Stimulated activated naive CD4-positive, alpha-beta T cell treated with Interleukin-2 at 50 U/mL for 16 hours (primary cell): Measurements from ENCODE around the gene GRAMD4.

Source experiments
- DNase-seq: peaks from one replicate; lab custom pipeline; 2025; lab: John Stamatoyannopoulos, UW

GRAMD4 gene

DNA sequence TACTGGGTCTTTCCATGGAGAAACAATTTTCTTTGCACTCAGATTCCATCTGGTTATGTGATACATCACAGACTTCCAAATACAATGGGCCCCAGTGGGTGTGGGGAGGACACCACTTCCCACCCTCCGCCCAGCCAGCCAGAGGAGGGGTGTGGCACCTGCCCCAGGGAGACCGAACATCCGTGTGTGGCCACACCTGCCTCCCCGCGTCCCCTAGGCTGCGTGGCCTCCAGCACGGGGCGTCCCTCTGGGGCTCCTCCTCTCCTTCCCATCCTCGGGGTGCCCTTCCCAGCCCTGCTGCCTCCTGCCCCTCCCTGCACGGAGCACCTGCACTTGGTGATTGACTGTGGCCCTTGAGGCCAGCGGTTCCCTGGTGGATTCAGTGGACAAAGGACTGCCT lies 68.8 kb downstream of the GRAMD4 start:
- no peak for DNase-seq

DNA sequence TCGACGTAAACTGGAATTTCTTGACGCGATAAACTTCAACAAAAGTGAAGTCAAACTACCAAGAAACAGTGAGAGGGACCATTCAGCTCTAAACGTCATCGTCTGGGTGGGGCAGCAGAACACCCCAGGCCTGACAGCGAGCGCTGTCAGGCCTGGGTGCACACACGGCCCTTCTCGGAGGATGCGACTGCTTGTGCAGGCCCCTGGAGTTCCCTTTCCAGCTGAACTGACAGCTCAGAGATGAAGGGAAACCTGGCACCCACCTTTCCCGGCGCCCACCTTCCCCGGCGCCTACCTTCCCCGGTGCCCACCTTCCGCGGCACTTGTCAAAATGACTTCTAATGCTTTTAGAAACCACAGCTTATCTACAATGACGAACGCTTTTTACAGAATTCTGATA lies 70.0 kb downstream of the GRAMD4 start:
- no peak for DNase-seq

DNA sequence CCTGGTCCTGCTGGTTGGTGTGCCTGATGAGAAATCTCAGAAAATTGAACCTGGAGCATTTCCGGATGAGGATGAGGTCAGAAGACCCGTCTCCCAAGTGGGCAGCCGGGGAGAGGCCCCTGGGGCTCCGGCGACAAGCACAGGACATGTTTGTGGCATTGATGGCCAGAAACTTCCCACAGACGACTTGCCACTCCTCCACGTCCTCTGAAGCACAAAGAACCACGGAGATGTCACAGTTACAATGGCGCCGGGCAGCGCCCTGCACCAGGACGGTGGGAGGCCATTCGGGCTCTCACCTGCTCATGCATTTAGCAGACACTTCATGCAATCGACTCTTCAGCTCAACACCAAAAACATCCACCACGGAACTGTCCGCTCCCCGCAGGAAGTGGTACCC lies 71.4 kb downstream of the GRAMD4 start:
- no peak for DNase-seq

DNA sequence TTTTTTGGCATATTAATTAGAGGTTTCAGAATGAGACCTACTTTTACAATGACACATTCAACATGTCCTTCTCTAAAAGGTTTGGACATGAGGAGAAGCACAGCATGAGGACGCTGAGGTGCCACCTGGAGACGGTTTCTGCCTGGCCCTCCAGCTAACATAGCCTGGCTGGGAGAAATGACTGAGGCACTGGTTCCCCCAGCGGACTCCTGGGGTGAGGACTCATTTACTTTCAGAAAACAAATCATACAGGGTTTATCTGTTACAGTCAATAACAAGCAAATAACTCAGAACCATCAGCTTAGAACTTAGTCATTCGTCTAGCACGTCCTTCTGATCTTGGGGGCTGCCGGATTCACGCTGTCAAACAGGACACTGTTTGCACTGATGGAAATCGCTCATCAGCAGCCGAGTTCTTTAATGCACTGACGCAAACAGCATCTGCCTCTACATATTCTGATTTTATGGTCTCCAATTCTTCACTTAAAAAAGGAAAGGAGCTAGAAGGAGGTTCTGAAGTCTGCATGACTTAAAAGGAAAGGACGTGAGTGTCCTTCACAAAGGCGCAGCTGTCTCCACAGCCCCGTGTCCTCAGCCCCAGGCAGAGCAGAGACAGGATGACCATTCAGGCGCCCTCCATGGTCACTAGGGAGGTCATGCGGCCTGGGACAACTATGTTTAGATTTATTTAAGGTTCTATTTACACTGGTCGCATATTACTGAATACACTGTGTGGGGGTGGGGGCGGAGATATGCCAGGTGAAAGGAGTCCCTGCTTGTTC lies 73.6 kb downstream of the GRAMD4 start:
- no peak for DNase-seq

DNA sequence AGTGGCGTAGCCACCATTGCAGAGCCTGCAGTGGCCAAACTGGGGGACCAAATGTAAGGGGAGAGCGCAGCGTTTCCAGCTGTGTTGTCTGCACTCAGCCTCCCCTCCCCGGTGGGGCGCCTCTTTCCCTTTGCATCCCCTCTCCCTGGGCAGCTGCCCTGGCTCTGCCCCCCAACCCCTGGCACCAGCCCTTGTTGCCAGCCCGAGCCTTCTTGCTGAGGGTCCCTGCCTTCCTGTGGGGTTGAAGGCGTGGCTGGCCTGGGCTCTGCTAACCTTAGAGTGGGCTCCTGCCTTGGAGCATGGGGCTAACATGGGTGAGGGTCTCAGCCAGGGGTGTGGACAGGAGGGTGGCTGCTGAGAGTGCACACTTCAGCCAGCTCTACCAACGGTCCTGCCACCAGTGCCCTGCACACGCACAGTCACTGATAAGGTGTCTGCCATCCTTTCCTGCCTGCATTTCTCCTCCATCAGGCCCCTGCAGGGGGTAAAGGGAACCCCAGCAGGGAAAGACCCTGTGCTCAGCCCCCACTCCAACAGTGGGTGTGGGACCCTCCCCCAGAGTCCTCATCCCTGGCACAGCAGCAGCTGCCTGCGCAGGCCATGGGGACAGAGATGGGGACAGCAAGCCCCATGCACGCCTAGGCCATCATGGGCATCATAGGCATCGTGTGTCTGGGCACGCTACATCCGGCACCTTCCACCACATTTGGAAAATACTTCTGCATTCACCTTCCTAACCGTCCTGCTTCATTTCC lies 74.4 kb downstream of the GRAMD4 start:
- DNase-seq: no peak

DNA sequence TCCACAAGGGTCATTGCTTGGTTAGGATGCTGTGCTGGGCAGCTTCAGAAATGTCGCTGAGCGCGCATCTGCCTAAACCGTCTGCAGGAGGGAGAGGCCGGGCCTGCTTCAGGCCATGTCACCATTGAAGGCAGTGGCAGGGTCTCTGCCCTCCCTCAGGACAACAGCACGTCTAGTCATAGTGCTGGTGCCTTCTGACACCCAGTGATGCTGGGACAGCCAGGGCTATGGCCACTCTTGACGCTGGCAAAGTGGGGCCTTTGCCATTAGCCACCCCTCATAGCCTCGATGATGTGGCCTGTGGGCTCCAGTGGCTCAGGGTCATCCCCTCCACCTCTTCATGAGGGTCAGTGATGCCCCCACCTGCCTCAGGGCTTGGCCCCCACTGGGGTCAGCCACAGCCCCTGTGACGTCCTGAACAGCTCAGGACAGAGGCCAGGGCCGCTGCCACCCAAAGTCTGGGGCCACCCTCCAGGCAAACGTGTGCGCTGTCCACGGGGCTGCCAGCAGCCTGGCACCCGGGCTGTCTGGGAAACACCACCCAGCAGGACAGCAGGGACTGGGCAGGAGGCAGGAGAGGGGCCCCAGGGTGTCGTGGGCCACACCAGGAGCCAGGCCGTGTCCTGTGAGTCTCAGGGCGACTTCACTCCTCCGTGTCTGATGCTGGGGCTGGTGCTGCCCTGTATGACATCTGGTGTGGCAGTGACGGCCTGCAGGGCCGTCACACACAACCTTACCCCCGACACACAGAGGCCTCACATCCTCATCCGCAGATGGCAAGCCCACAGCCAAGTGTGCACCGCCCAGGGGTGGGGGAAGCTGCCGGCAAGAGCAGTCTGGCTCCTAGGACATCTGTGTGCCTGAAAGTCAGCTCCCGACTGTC lies 75.4 kb downstream of the GRAMD4 start:
- no peak for DNase-seq

DNA sequence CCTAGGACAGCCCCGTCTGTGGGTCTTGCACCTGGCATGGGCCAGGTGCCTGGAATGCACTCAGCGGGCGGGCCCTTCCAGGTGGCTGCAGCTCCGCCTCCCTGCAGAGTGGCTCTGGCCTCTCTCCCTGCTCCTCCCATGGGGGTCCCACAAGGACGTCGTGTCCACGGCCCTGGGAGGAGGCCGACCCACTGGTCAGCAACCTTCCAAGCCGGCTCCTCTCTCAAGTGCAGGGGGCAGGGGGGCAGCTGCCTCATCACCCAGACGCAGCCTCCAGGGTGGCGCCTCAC lies 76.0 kb downstream of the GRAMD4 start:
- no peak for DNase-seq

DNA sequence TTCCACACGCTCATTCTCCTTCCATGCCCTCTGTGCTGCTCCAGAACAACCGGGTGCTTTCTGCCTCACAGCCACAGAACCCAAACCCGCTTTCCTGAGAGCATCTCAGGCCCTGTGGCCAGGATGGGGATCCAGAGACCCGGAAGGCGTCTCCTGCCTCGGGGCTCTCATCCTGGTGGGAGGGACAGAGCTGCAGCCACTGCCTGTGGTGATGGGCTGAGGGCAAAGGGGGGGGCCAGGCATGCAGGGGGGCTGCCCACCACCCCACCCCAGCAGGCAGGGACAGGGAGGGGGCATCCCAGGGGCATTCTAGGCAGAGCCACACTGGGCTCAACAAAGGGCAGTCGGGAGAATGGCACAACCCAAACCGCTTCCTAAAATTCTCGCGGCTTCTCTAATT lies 76.4 kb downstream of the GRAMD4 start:
- DNase-seq: no peak

DNA sequence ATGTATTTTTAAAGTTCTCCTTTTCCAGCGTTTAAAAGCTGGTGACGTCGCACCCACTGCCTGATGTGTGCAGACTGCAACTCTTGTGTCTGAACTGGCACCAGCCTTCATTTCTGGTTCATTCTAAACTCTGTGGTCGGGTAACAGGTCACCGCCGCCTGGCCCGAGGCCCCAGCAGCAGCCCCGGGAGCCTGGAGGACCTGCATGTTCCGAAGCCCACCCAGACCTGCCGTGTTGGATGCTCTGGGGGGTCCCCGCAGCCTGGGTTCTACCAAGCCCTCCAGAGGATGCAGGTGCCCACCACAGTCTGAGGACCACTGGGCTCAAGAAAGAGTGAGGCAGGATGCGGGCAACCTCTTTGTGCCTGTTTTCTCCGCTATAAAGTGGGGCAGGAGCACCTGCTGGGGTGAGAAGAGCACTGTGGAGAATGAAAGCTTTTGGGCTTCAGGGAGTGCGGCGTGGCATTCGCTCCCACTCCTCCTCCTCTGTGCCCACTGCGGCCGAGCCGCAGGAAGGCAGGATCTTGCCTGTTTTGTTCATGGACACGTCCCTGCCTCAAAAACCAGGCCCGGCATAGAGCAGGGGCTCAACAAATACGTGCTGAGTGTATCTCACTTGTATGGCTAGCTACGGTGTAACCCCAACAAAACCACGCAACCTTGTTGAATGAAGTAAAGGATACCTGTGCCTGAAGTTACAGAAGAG lies 77.8 kb downstream of the GRAMD4 start:
- DNase-seq: no peak

DNA sequence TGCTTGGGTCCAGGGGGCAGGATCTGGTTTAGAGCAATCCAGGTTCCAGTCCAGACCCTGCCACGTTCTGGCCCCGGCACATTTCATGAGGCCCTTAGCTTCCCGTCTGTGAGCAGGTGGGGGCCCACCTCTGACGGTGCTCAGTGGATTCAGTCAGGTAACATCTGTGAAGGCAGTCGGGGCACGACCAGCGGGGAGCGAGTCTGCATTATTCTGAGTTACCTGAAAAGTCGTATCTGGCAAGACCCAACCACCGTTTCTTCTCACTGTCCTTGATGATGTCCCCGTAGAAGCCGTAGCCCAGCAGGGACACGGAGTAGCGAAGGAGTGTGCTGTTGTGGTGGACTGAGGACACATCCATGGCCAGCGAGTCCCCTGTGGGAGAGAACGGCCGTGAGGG lies 78.9 kb downstream of the GRAMD4 start:
- no peak for DNase-seq

DNA sequence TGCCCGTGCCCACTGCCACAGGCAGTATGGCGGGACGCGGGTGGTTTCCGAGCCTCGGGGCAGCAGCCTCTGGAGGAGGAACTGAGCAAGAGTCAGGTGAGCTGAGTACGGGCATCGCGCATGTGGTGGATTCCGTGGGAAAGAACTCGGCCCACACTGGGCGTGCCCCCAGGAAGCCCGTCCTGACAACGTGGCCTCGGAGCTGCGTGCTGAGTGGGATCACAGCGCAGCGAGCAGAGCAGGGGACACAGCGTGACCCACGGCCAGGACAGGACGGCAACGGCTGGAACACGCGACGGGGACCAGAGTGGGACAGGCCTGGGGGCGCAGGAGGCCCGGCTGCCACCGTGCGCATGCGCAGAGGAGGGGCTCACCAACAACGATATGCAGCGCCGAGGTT lies 81.1 kb downstream of the GRAMD4 start:
- no peak for DNase-seq

DNA sequence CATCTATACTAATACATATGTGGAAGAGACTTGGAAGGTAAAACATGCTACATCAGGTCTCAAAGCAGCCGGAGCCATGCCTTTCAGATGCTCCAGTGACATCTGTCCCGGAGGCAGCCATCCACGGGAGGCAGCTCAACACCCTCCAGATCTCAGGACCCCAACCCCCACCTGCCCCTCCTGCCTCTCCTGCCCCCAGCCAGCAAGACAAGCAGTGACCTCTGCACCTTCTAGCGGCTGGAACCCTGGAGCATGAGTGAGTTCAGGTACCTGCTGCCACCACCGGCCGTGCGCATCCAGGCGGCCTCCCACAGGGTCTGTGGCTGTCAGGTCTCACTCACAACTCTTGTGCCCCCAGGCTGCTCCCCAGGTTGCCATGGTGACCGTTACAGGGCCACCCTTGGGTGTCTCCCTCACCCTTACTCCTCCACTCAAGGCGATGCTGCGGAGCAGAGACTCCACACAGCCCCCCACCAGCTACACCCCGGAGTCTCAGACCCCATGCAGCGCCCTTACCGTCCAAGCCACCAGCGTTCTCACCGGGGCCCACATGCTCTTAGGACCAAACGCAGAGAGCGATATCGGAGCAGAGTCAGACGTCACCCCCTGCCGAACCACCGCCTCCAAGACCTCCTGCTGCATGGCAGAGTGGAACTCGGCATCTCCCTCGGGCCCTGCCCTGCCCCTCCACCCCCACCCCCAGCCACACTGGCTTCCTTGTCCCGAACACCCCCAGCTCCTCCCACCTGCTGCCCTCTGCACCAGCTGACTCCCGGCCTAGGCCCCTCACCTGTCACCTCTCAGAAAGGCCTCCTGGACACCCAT lies 83.2 kb downstream of the GRAMD4 start:
- no peak for DNase-seq

DNA sequence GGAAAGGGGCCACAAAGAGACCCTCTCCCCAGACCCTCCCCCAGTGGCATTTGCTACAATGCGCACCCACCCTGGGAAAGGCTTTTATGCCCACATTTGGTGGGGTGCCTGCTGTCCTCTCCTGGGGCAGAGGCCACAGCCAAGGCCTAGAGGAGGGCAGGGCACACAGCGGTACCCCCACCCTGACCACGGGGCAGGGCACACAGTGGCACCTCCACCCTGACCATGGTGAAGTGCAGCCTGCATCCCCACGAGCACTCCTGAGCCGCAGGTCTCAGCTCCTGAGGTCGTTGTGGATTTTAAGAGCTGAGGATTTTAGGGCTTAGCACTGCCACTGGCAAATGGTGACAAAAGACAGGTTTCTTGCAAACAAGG lies 83.8 kb downstream of the GRAMD4 start:
- no peak for DNase-seq

DNA sequence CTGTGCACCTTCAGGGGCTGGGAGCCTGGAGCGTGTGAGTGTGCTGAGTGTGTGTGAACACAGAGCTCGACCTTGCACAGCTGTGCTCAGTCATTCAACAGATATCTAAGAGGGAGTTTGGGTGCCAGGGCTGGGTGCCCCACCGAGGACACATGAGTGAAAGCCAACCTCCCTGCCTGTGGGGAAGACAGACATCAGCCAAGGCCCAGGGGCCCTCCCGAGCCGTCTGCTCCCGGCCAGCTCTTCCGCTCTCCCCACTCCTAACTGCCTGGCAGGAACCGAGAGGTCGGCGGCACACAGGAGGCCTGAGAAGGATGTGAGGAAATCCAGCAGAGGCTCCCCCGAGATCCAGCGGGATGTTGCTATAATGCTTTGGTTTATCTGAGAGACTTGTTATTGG lies 85.9 kb downstream of the GRAMD4 start:
- no peak for DNase-seq

DNA sequence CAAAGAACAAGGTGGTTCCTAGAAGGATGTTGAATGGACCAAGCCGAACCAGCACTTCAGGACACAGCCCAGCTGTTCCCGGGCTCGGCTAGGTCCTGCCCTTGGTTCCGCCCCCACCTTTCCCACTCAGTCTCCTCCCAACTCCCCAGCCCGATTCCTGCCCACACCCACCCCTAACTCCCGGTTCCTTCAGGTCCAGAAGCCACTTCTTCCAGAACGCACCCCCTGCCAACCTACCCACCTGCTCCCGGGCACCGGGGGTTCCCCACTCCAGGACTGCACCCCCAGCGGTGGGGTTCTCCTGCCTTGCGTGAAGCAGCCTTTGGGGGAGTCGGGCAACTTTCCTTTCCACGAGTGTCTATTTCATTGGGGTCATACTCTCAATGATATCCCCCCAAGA lies 87.1 kb downstream of the GRAMD4 start:
- DNase-seq: no peak

DNA sequence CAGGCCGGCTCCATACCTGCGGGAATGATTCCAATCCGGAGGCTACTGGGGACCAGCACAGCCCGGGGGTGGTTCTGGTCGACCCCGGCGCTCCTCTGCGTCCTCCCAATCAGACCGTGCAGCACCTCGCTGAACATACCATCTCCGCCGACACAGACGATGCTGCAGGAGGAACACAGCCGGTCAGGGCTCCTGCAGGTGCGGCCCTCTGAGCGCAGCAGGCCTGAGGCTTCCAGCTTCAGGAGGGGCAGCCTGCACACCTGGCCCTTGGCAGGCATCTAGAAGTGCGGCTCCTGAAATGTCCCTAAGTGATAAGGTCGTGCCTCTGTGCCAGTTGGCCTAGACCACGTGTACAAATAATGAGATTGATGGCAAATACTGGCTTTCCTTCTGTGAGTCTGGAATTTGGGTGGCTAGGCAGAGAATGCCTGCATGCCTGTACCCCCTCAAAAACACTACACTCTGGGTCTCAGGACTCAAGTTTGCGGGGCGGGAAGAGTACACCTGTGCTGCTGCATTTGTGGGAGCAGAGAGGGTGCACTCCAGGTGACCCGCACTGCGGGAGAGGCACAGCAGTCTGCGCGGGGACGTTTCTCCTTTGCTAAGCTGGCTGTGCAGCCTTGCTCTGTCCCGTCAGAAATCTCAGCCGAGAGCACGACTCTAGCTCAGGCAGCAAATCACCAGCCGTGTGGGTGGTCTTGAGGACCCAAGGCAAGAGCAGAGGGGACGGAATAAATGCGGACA lies 87.8 kb downstream of the GRAMD4 start:
- no peak for DNase-seq

DNA sequence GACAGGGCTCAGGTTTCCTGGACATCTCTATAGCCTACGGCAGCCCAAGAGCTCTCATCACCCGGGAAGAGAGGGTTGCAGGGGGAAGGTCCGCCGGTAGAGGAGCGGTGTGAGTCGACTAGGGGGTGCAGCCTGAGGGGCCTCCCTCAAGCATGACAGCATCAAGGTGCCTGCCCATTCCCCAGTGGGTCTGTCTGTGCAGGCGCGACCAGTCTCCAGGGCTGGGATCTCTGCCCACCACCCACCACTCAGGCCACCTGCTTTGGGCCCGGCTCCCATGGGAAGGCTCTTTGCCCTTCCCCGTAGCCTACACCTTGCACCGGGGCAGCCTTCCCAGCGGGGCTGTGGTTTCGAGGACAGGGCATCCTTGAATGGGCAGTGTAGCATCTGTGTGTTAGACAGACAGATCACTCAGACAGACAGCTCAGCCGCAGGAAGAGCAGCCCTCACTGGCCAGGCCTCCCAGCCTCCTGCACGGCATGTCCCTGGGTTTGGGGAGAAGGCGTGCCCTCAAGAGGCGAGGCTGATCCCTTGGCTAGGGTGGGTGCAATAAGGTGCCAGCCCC lies 88.7 kb downstream of the GRAMD4 start:
- no peak for DNase-seq

DNA sequence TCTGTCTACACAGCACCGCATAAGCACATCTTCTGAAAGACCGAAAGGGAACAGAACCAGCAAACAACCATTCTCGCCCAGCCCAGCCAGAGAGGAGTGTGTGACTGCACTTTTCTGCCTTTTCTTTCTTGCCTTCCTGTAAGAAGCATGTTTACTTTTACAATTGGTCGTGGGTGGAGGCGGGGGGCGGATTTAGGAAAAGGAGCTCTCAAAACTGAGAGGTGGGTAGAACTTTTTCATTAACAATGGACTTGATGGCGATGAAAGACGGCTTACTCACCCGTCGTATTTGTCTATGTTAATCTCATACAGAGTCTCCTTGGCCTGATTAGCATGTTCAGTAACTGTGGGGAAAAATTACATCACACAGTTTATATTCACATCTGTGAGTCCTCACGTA lies 90.6 kb downstream of the GRAMD4 start:
- DNase-seq: peak; percentile 8

DNA sequence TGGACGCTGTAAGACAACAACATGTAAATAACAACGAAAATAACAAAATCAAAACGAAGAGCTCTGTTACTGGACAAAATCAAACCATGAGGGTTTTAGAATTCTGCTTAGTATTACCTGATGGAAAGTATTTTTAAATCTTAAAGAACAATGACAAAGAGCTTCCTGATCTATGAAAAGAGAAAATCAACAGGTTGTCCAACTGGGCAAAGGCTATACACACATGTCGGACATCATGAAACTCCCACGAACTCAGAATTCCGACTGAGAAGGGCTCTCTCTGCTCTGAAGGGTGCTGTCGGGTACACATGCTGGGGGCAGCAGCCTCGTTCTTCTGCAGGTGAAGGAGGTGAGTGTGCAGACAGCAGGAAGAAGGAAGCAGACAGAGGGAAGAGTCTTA lies 92.1 kb downstream of the GRAMD4 start:
- no peak for DNase-seq

DNA sequence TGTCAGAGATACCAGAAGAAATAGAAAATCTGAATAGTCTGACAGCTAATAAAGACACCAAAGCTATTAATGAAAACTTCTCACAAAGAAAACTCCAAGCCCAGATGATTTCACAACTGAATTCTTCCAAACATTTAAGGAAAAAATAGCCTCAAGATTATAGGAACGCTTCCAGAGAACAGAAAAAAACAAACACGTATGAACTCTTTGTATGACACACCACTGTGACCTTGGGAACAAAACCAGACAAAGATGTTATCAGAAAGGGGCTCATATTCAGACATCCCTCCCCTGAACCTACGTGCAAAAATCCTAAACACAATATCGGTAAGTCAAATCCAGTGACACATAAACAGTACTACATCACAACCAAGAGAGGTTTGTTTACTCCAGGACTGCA lies 94.4 kb downstream of the GRAMD4 start:
- DNase-seq: no peak
